Stimulated activated CD4-positive, alpha-beta T cell treated with anti-CD3 and anti-CD28 coated beads, Interleukin-15, amount 100 ng/mL, for 24 hours (primary cell): Measurements from ENCODE around the gene PATL2.

Experiments used
- DNase-seq: peaks from one replicate; pipeline ENCODE4 v3.0.0-alpha.2; 2020

The PATL2 gene

GRCh38 chr15:44682809-44683682 lies 28.1 kb downstream of the PATL2 start:
- DNase-seq: peak; percentile 80

GRCh38 chr15:44682211-44682610 lies 28.9 kb downstream of the PATL2 start:
- DNase-seq: no peak

- DNase-seq: peak; percentile 58
These were observed 34.4 kb downstream of the PATL2 start for GRCh38 chr15:44676676-44677075.

GRCh38 chr15:44675911-44676310 lies 35.2 kb downstream of the PATL2 start:
- DNase-seq: no peak

GRCh38 chr15:44673639-44674038 lies 37.5 kb downstream of the PATL2 start:
- DNase-seq: no peak

- no peak for DNase-seq
These were observed 40.8 kb downstream of the PATL2 start for GRCh38 chr15:44670087-44670950.

GRCh38 chr15:44668921-44669320 lies 42.2 kb downstream of the PATL2 start:
- DNase-seq: no peak

- no peak for DNase-seq
These were observed 44.1 kb downstream of the PATL2 start for GRCh38 chr15:44667039-44667360.

GRCh38 chr15:44666210-44667038 lies 44.7 kb downstream of the PATL2 start:
- DNase-seq: peak; percentile 22

- peak; percentile 98 for DNase-seq
These were observed 47.5 kb downstream of the PATL2 start, which contains the start of gene SPG11 for GRCh38 chr15:44663410-44664308. Gene SPG11 (minus strand): TSS chr15:44663662. CDS start chr15:44663647, 15 bp downstream.

GRCh38 chr15:44662478-44663409 lies 48.4 kb downstream of the PATL2 start:
- peak; percentile 88 for DNase-seq

- DNase-seq: no peak
These were observed 49.5 kb downstream of the PATL2 start for GRCh38 chr15:44661576-44661975.

GRCh38 chr15:44659056-44659455 lies 52.1 kb downstream of the PATL2 start:
- DNase-seq: no peak

- no peak for DNase-seq
These were observed 53.7 kb downstream of the PATL2 start for GRCh38 chr15:44657378-44657777.

- DNase-seq: no peak
These were observed 54.2 kb downstream of the PATL2 start for GRCh38 chr15:44656913-44657312.

GRCh38 chr15:44656298-44656697 lies 54.8 kb downstream of the PATL2 start:
- no peak for DNase-seq

- DNase-seq: no peak
These were observed 56.3 kb downstream of the PATL2 start for GRCh38 chr15:44654858-44655257.

- DNase-seq: no peak
These were observed 63.5 kb downstream of the PATL2 start for GRCh38 chr15:44647637-44648036.

GRCh38 chr15:44647036-44647435 lies 64.1 kb downstream of the PATL2 start:
- no peak for DNase-seq

GRCh38 chr15:44646460-44646859 lies 64.7 kb downstream of the PATL2 start:
- DNase-seq: no peak

- no peak for DNase-seq
These were observed 69.5 kb downstream of the PATL2 start for GRCh38 chr15:44641651-44642050.
